Breast epithelium (tissue), 3 donors: ENCODE measurements around the gene CTNNBL1.

Experiments
- CTCF ChIP-seq, 3 donors: fragments of 450-650 bp; IDR thresholded peaks; one replicate each; pipeline ENCODE4 v1.5.1; 2016 to 2017; ENCODE audit warnings: antibody characterized with exemption in 3 of 3, mild to moderate bottlenecking in 3 of 3, moderate library complexity in 3 of 3
- POLR2AphosphoS5 ChIP-seq, 3 donors: sonication (generic); formaldehyde crosslinking; IDR thresholded peaks; one replicate each; pipeline ENCODE4 v1.6.1; 2017; ENCODE audit warnings: antibody characterized with exemption in 3 of 3

DNA sequence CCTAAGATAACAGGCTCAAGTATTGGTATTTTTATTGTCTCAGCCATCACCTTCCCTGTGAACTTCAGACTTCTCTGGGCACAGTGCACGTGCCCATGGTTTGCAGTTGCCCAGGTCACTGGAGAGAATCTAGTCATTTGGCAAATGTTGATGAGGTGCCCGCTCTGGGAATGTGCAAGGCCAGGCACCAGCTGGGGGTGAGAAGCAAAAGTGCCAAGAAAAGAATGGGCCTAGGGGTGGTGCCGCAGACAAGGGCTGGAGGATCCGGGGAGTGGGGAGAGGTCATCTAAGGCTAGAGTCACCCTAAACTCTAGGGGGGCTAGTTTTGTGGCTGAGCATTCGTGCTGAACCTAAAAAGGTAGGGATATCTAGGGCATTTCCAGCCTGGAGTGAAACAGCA is 152.0 kb downstream of the CTNNBL1 start:
- TF ChIP-seq CTCF (IDR thresholded peaks at IDR 0.05) (no peak), POLR2AphosphoS5 (IDR thresholded peaks at IDR 0.05) (no peak)
